Measurements from ENCODE around the gene BRSK2. TPM values are rescaled to one million over a fixed set of nuclear protein-coding genes. Genes with fewer than 3 reads are reported as not detected.

The BRSK2 gene
- total RNA-seq, 1 donor from 2014 or later = 49.2 TPM

- H3K9me3 Mint-ChIP-seq (ENCODE audit: low read depth) = peaks cover 7% of the 10 kb centered on the region
- peaks cover 9% of the 10 kb centered on the region for H3K4me1 Mint-ChIP-seq (ENCODE audit: low read depth)
- H3K36me3 Mint-ChIP-seq (ENCODE audit: insufficient read depth) = no peaks in the 10 kb centered on the region
- H3K27ac Mint-ChIP-seq = peak overlapping the region; percentile 91
- peak overlapping the region; percentile 68 for H3K4me3 Mint-ChIP-seq (ENCODE audit: low read depth)
- DNase-seq (ENCODE audit: low spot score, unreplicated experiment) = peak; percentile 43
- TF ChIP-seq CTCF (IDR thresholded peaks at IDR 0.05; ENCODE audit: unreplicated experiment) = peak; percentile 14
- H3K27me3 Mint-ChIP-seq = peaks cover 25% of the 10 kb centered on the region
Measured at GRCh38 chr11:1382831-1383607, 6.7 kb upstream of the BRSK2 start.

GRCh38 chr11:1384199-1384970 is 5.3 kb upstream of the BRSK2 start:
- Mint-ChIP-seq H3K27me3 (peaks cover 25% of the 10 kb centered on the region), H3K36me3 (ENCODE audit: insufficient read depth) (no peaks in the 10 kb centered on the region), H3K27ac (no peak overlapping the region), H3K4me1 (ENCODE audit: low read depth) (peaks cover 6% of the 10 kb centered on the region), H3K4me3 (ENCODE audit: low read depth) (peak overlapping the region; percentile 26), H3K9me3 (ENCODE audit: low read depth) (peaks cover 7% of the 10 kb centered on the region)
- TF ChIP-seq CTCF (IDR thresholded peaks at IDR 0.05; ENCODE audit: unreplicated experiment) = no peak
- DNase-seq (ENCODE audit: low spot score, unreplicated experiment) = no peak

GRCh38 chr11:1387521-1387920 is 2.2 kb upstream of the BRSK2 start:
- H3K4me1 Mint-ChIP-seq (ENCODE audit: low read depth) = peaks cover 9% of the 10 kb centered on the region
- peaks cover 17% of the 10 kb centered on the region for H3K27me3 Mint-ChIP-seq
- no peak for DNase-seq (ENCODE audit: low spot score, unreplicated experiment)
- H3K4me3 Mint-ChIP-seq (ENCODE audit: low read depth) = no peak overlapping the region
- no peaks in the 10 kb centered on the region for H3K9me3 Mint-ChIP-seq (ENCODE audit: low read depth)
- no peak for TF ChIP-seq CTCF (IDR thresholded peaks at IDR 0.05; ENCODE audit: unreplicated experiment)
- H3K36me3 Mint-ChIP-seq (ENCODE audit: insufficient read depth) = no peaks in the 10 kb centered on the region
- H3K27ac Mint-ChIP-seq = peak overlapping the region; percentile 74

- Mint-ChIP-seq H3K27ac (no peak overlapping the region), H3K4me3 (ENCODE audit: low read depth) (peak overlapping the region; percentile 68), H3K4me1 (ENCODE audit: low read depth) (peaks cover 9% of the 10 kb centered on the region), H3K9me3 (ENCODE audit: low read depth) (no peaks in the 10 kb centered on the region), H3K27me3 (peaks cover 17% of the 10 kb centered on the region), H3K36me3 (ENCODE audit: insufficient read depth) (no peaks in the 10 kb centered on the region)
- TF ChIP-seq CTCF (IDR thresholded peaks at IDR 0.05; ENCODE audit: unreplicated experiment) = no peak
- no peak for DNase-seq (ENCODE audit: low spot score, unreplicated experiment)
Measured at GRCh38 chr11:1387961-1388762, 1.6 kb upstream of the BRSK2 start.

GRCh38 chr11:1388763-1389102 is 1.0 kb upstream of the BRSK2 start:
- H3K4me1 Mint-ChIP-seq (ENCODE audit: low read depth) = peaks cover 9% of the 10 kb centered on the region
- H3K27ac Mint-ChIP-seq = no peak overlapping the region
- TF ChIP-seq CTCF (IDR thresholded peaks at IDR 0.05; ENCODE audit: unreplicated experiment) = no peak
- H3K36me3 Mint-ChIP-seq (ENCODE audit: insufficient read depth) = peaks cover 2% of the 10 kb centered on the region
- no peak for DNase-seq (ENCODE audit: low spot score, unreplicated experiment)
- peaks cover 3% of the 10 kb centered on the region for H3K9me3 Mint-ChIP-seq (ENCODE audit: low read depth)
- H3K4me3 Mint-ChIP-seq (ENCODE audit: low read depth) = peak overlapping the region; percentile 68
- H3K27me3 Mint-ChIP-seq = peaks cover 17% of the 10 kb centered on the region

Data from progenitor cell of endocrine pancreas (in vitro differentiated cells).